Measurements from ENCODE around the gene RABGEF1. TPM values are rescaled to one million over a fixed set of nuclear protein-coding genes. Genes with fewer than 3 reads are reported as not detected.

Gene RABGEF1
- total and polyA plus RNA-seq, 2 experiments from 2014 or later: 14.7 to 17.5 TPM

DNA sequence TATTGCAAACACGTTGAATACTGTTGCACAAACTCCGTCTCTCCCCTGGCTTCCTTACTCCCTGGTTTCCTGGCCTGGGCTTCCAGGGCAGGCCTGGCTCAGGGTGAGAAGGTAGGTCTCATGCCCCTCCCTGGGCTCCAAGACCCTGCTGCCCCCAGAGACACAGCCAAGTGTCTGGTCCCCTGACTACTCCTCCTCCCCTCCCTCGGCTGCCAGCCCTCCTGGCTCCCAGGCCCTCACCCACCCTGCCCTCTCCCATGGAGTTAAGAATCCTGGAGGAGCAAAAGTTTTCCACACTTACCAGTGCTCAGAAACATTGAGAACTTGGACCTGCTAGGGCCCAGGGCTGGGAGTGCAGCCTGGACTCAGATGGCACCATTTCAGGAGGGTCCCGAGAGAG lies 47.2 kb upstream of the RABGEF1 start (continued):
- no peak for TF ChIP-seq ZNF462 (CRISPR knock-in tag; IDR thresholded peaks at IDR 0.05)

- ATAC-seq: no peak; the same call in 1 of the 3 replicates
- no peaks in the 10 kb centered on the region for H3K9me2 ChIP-seq (ENCODE audit: insufficient read depth)
- no peak overlapping the region for H3K4me2 ChIP-seq
- H3K36me3 ChIP-seq (ENCODE audit: insufficient read depth): no peaks in the 10 kb centered on the region
- H4K20me1 ChIP-seq (replicated peaks; ENCODE audit: insufficient read depth): no peaks in the 10 kb centered on the region; the same call in none of the 2 replicates
- Mint-ChIP-seq H3K27me3 (ENCODE audit: insufficient read depth, low read depth, poor library complexity) (peaks cover 23% of the 10 kb centered on the region), H3K36me3 (ENCODE audit: low read depth) (no peaks in the 10 kb centered on the region), H3K4me1 (peaks cover 6% of the 10 kb centered on the region; the same call in 2 of the 3 replicates), H3K27ac (no peak overlapping the region; the same call in 1 of the 2 replicates), H3K9me3 (no peaks in the 10 kb centered on the region), H3K4me3 (no peak overlapping the region)
- DNase-seq (ENCODE audit: low spot score): no peak
- no peak overlapping the region for H2AFZ ChIP-seq
- no peaks in the 10 kb centered on the region for H3K4me1 ChIP-seq (ENCODE audit: insufficient read depth)
- H3K27ac ChIP-seq (ENCODE audit: low read depth): no peak overlapping the region
- H3K79me2 ChIP-seq (replicated peaks; ENCODE audit: insufficient read depth): no peaks in the 10 kb centered on the region
- H3F3A ChIP-seq (replicated peaks; ENCODE audit: low read depth): no peaks in the 10 kb centered on the region
- H3K27me3 ChIP-seq (ENCODE audit: insufficient read depth): no peaks in the 10 kb centered on the region
- H3K4me3 ChIP-seq: no peak overlapping the region
- TF ChIP-seq, protein P1, sequence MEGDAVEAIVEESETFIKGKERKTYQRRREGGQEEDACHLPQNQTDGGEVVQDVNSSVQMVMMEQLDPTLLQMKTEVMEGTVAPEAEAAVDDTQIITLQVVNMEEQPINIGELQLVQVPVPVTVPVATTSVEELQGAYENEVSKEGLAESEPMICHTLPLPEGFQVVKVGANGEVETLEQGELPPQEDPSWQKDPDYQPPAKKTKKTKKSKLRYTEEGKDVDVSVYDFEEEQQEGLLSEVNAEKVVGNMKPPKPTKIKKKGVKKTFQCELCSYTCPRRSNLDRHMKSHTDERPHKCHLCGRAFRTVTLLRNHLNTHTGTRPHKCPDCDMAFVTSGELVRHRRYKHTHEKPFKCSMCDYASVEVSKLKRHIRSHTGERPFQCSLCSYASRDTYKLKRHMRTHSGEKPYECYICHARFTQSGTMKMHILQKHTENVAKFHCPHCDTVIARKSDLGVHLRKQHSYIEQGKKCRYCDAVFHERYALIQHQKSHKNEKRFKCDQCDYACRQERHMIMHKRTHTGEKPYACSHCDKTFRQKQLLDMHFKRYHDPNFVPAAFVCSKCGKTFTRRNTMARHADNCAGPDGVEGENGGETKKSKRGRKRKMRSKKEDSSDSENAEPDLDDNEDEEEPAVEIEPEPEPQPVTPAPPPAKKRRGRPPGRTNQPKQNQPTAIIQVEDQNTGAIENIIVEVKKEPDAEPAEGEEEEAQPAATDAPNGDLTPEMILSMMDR (conservative IDR thresholded peaks at IDR 0.05; ENCODE audit: low read depth in 2 of 2): no peak
- TF ChIP-seq POLR2AphosphoS5 (IDR thresholded peaks at IDR 0.05; ENCODE audit: low read depth): no peak
- TF ChIP-seq ZNF114 (CRISPR knock-in tag; IDR thresholded peaks at IDR 0.05): no peak
- no peak for TF ChIP-seq ZNF462 (CRISPR knock-in tag; IDR thresholded peaks at IDR 0.05)
- TF ChIP-seq STAT1 (IDR thresholded peaks at IDR 0.05; ENCODE audit: unreplicated experiment): no peak
- no peak for TF ChIP-seq JUNB (IDR thresholded peaks at IDR 0.05; ENCODE audit: unreplicated experiment)
- no peak for TF ChIP-seq ZNF331 (CRISPR knock-in tag; IDR thresholded peaks at IDR 0.05; ENCODE audit: low read depth)
Observed at GRCh38 chr7:66694286-66694685, 46.2 kb upstream of the RABGEF1 start.
